AG10803 (cell line): Measurements from ENCODE around the gene PPP2R2C.

Experiments used
- DNase-seq: peaks from one replicate; pipeline ENCODE4 v3.0.0; 2010; ENCODE audit warnings: low read depth
- H3K4me3 ChIP-seq: 2 replicates; pipeline ENCODE4 v1.5.1; 2011; ENCODE audit warnings: mild to moderate bottlenecking, low read length, control low read depth
- TF ChIP-seq, protein P1 (sequence below): conservative IDR thresholded peaks from 2 replicates; pipeline ENCODE4 v1.5.1; 2011; ENCODE audit warnings: mild to moderate bottlenecking, low read length, control low read depth, inconsistent platforms

PPP2R2C gene

GRCh38 chr4:6377626-6378492 is 94.6 kb downstream of the PPP2R2C start:
- TF ChIP-seq, protein P1, sequence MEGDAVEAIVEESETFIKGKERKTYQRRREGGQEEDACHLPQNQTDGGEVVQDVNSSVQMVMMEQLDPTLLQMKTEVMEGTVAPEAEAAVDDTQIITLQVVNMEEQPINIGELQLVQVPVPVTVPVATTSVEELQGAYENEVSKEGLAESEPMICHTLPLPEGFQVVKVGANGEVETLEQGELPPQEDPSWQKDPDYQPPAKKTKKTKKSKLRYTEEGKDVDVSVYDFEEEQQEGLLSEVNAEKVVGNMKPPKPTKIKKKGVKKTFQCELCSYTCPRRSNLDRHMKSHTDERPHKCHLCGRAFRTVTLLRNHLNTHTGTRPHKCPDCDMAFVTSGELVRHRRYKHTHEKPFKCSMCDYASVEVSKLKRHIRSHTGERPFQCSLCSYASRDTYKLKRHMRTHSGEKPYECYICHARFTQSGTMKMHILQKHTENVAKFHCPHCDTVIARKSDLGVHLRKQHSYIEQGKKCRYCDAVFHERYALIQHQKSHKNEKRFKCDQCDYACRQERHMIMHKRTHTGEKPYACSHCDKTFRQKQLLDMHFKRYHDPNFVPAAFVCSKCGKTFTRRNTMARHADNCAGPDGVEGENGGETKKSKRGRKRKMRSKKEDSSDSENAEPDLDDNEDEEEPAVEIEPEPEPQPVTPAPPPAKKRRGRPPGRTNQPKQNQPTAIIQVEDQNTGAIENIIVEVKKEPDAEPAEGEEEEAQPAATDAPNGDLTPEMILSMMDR = no peak

GRCh38 chr4:6375620-6376295 is 96.7 kb downstream of the PPP2R2C start:
- no peak overlapping the region for H3K4me3 ChIP-seq
- TF ChIP-seq, protein P1 = no peak
- no peak for DNase-seq

More at GRCh38 chr4:6377626-6378492, 94.6 kb downstream of the PPP2R2C start:
- H3K4me3 ChIP-seq = no peak overlapping the region
- no peak for DNase-seq

- no peak overlapping the region for H3K4me3 ChIP-seq
- no peak for DNase-seq
- TF ChIP-seq, protein P1 = no peak
Observed at GRCh38 chr4:6374575-6374974, 97.8 kb downstream of the PPP2R2C start.

GRCh38 chr4:6373541-6374410 is 98.6 kb downstream of the PPP2R2C start:
- DNase-seq = no peak
- TF ChIP-seq, protein P1 = no peak
- H3K4me3 ChIP-seq = no peak overlapping the region

DNA sequence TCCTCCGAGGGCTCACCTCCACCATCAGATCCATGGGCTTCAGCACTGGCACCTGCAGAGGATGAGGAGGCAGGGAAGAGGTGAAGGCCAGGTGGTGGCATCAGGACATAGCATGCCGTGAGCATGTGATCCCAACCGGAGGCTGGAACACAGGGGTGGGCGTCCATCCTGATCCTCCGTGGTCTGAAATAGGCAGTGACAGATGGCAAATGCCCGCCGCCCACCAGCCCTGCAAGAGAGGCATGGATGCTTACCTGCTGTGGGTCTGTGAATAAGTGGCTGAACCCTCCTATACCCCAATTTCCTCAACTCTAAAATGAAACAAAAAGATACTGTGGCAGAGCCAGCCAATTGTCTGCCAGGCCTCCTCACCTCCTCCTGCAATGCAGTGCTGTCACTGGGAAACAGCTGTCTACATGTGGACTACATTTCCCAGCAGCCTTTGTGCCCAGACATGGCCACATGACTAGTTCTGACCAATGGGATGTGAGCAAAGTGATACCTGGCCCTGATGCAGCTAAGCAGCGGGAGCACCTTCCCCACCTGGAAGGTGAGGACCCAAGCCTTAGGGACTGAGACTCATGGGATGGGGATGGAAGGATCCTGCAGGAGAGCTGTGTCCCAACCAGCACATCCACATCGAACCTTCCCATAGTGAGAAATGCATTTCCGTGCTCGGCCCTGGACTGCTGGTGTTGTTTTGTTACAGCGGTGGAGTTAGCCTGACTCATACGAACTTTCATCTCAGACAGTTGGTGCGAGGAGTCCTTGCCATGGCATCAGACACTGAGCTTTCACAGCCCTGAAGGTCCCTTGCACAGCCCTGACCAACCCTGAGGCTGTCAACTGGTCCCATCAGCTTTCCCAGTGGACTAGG is 99.5 kb downstream of the PPP2R2C start:
- H3K4me3 ChIP-seq = no peak overlapping the region
- peak; percentile 27 for DNase-seq
- TF ChIP-seq, protein P1 = no peak

DNA sequence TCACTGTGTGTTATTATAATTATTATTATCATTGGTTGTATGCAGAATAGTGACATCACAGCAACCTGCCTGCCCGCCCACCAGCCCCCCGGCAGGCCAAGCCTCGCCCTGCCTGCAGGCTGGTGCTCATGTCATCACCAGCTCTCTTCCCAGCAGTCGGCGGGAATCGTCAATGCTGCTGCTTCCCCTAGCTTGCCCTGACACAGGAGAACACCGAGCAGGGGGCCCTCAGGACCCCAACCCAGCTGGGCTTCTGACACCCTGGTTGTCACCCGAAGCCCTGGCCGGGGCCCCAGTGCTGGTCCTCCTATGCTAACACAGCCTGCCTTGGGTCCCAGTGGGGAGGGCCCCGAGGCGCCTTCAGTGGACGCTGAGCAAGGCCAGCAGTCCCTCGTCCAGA is 100.6 kb downstream of the PPP2R2C start:
- no peak for DNase-seq
- TF ChIP-seq, protein P1 = no peak

More for the DNA sequence above, 100.6 kb downstream of the PPP2R2C start:
- H3K4me3 ChIP-seq = no peak overlapping the region
